ENCODE data around the gene APOBEC3G.
"Not testable (repeated sequence)": the region's sequence is repeated elsewhere in the genome, so short reads cannot be mapped to it uniquely, and the experiment has no call there.

APOBEC3G gene

GRCh38 chr22:39068033-39068785 lies 8.9 kb upstream of the APOBEC3G start:
- DNase-seq = no peak

GRCh38 chr22:39070186-39070585 lies 6.9 kb upstream of the APOBEC3G start:
- no peak for DNase-seq

- not testable (repeated sequence) for DNase-seq
These were observed 4.5 kb upstream of the APOBEC3G start for GRCh38 chr22:39072581-39072981.

- DNase-seq = no peak
These were observed 3.1 kb upstream of the APOBEC3G start for GRCh38 chr22:39073981-39074380.

- DNase-seq = not testable (repeated sequence)
These were observed 685 bp upstream of the APOBEC3G start for GRCh38 chr22:39076155-39077025.

GRCh38 chr22:39077912-39078311 lies 837 bp downstream of the APOBEC3G start:
- DNase-seq = not testable (repeated sequence)

GRCh38 chr22:39078329-39078728 lies 1.3 kb downstream of the APOBEC3G start:
- no peak for DNase-seq

GRCh38 chr22:39079054-39079637 lies 2.1 kb downstream of the APOBEC3G start:
- DNase-seq = not testable (repeated sequence)

GRCh38 chr22:39080052-39080762 lies 3.1 kb downstream of the APOBEC3G start:
- DNase-seq = no peak

- DNase-seq = no peak
These were observed 3.9 kb downstream of the APOBEC3G start for GRCh38 chr22:39081016-39081415.

- no peak for DNase-seq
These were observed 4.5 kb downstream of the APOBEC3G start for GRCh38 chr22:39081598-39081997.

GRCh38 chr22:39083212-39084165 lies 6.4 kb downstream of the APOBEC3G start:
- DNase-seq = no peak

- DNase-seq = no peak
These were observed 7.6 kb downstream of the APOBEC3G start for GRCh38 chr22:39084666-39085065.

- DNase-seq = peak; percentile 15
These were observed 10.0 kb downstream of the APOBEC3G start for GRCh38 chr22:39087098-39087497.

- peak; percentile 78 for DNase-seq
These were observed 11.0 kb downstream of the APOBEC3G start for GRCh38 chr22:39087881-39088684.

GRCh38 chr22:39088685-39089032 lies 11.6 kb downstream of the APOBEC3G start:
- DNase-seq = no peak

- DNase-seq = no peak
These were observed 12.9 kb downstream of the APOBEC3G start for GRCh38 chr22:39089928-39090327.

- DNase-seq = no peak
These were observed 13.5 kb downstream of the APOBEC3G start for GRCh38 chr22:39090426-39091064.

- DNase-seq = no peak
These were observed 14.3 kb downstream of the APOBEC3G start for GRCh38 chr22:39091126-39092081.

Measured in NCI-H2171 treated with DMSO at 0.1 percent for 48 hours (cell line).